IMR-90 (cell line): Measurements from ENCODE around the gene FBXL7. TPM values are rescaled to one million over a fixed set of nuclear protein-coding genes. Genes with fewer than 3 reads are reported as not detected.

Source experiments
- ATAC-seq: fragments of 200-7000 bp; cut with Tn5 transposase; 2 replicates; pipeline ENCODE4 v1.9.1; 2020; ENCODE audit warnings: low read depth, mild to moderate bottlenecking, moderate library complexity
- BruUV-seq: library from RNA; stranded (reverse); fragments of 400-500 nt; replicated peaks from 2 replicates; lab custom pipeline; 2021; lab: Mats Ljungman, UMichigan
- CTCF ChIA-PET: fragments of 300-600 bp; formaldehyde crosslinking; extraction: SDS; loops from one replicate; lab custom pipeline; 2021; ENCODE audit warnings: antibody characterized with exemption; lab: Yijun Ruan, JAX
- POLR2A ChIA-PET: fragments of 300-600 bp; sonication (Branson Sonifier 250); formaldehyde crosslinking; loops from one replicate; lab custom pipeline; 2022; ENCODE audit warnings: antibody characterized with exemption; ENCODE audit not compliant: unreplicated experiment; lab: Charles Lee
- DNase-seq: peaks from one replicate; pipeline ENCODE4 v3.0.0; 2013
- H2AFZ ChIP-seq: replicated peaks from 2 replicates; pipeline ENCODE3; 2013; ENCODE audit warnings: low read length, mild to moderate bottlenecking; ENCODE audit not compliant: poor library complexity
- H2AK5ac ChIP-seq: 2 replicates; pipeline ENCODE4 v1.6.1; 2013; ENCODE audit warnings: low read depth, low read length, inconsistent platforms
- H2AK9ac ChIP-seq: replicated peaks from 2 replicates; pipeline ENCODE3; 2013; ENCODE audit warnings: mild to moderate bottlenecking, low read depth, low read length, moderate library complexity; ENCODE audit not compliant: poor library complexity
- H2BK120ac ChIP-seq: 2 replicates; pipeline ENCODE4 v1.6.1; 2013; ENCODE audit warnings: low read depth, low read length, inconsistent platforms
- H2BK15ac ChIP-seq: 3 replicates; pipeline ENCODE4 v1.6.1; 2013; ENCODE audit warnings: low read depth, low read length, inconsistent platforms
- H2BK20ac ChIP-seq: 2 replicates; pipeline ENCODE4 v1.6.1; 2013; ENCODE audit warnings: low read depth, mild to moderate bottlenecking, inconsistent platforms, low read length, moderate library complexity
- H2BK5ac ChIP-seq: 2 replicates; pipeline ENCODE4 v1.6.1; 2013; ENCODE audit warnings: mild to moderate bottlenecking, low read depth, low read length, inconsistent platforms; ENCODE audit not compliant: poor library complexity, severe bottlenecking
- H3K14ac ChIP-seq: replicated peaks from 2 replicates; pipeline ENCODE4 v1.6.1; 2013; ENCODE audit warnings: low read depth, low read length, inconsistent platforms
- H3K18ac ChIP-seq: 2 replicates; pipeline ENCODE4 v1.6.1; 2013; ENCODE audit warnings: low read depth, low read length, control low read depth
- H3K23ac ChIP-seq: 2 replicates; pipeline ENCODE4 v1.6.1; 2013; ENCODE audit warnings: low read depth, low read length, inconsistent platforms
- H3K27ac ChIP-seq: 2 replicates; pipeline ENCODE4 v1.5.1; 2013; ENCODE audit warnings: mild to moderate bottlenecking, control low read depth, low read length; ENCODE audit not compliant: insufficient read depth
- H3K27me3 ChIP-seq: 2 replicates; pipeline ENCODE4 v1.6.1; 2013; ENCODE audit warnings: low read length; ENCODE audit not compliant: control insufficient read depth, insufficient read depth
- H3K36me3 ChIP-seq: 2 replicates; pipeline ENCODE4 v1.6.1; 2013; ENCODE audit warnings: low read length, mixed read lengths; ENCODE audit not compliant: control insufficient read depth, insufficient read depth
- H3K4ac ChIP-seq: 2 replicates; pipeline ENCODE4 v1.6.1; 2013; ENCODE audit warnings: low read depth, low read length, inconsistent platforms
- H3K4me1 ChIP-seq: 2 replicates; pipeline ENCODE4 v1.6.1; 2013; ENCODE audit warnings: low read length, mixed read lengths; ENCODE audit not compliant: control insufficient read depth, insufficient read depth
- H3K4me2 ChIP-seq: 2 replicates; pipeline ENCODE4 v1.6.1; 2013; ENCODE audit warnings: low read depth, mild to moderate bottlenecking, control low read depth, low read length, moderate library complexity
- H3K4me3 ChIP-seq: 2 replicates; pipeline ENCODE4 v1.5.1; 2013; ENCODE audit warnings: low read depth, mild to moderate bottlenecking, control low read depth, low read length, moderate library complexity; ENCODE audit not compliant: insufficient read depth
- H3K56ac ChIP-seq: 2 replicates; pipeline ENCODE4 v1.6.1; 2013; ENCODE audit warnings: low read length, inconsistent platforms; ENCODE audit not compliant: insufficient read depth; ENCODE audit errors: extremely low read depth
- H3K79me1 ChIP-seq, 2 experiments: 2 replicates each; pipeline ENCODE4 v1.6.1; 2013; ENCODE audit warnings: low read length in 2 of 2, inconsistent platforms in 1 of 2, low read depth in 1 of 2
- H3K9ac ChIP-seq: 2 replicates; pipeline ENCODE4 v1.6.1; 2013; ENCODE audit warnings: low read depth, low read length, control low read depth
- H3K9me1 ChIP-seq: 2 replicates; pipeline ENCODE4 v1.6.1; 2013; ENCODE audit warnings: low read length, inconsistent platforms; ENCODE audit not compliant: insufficient read depth
- H3K9me3 ChIP-seq: 2 replicates; pipeline ENCODE4 v1.6.1; 2013; ENCODE audit warnings: low read length; ENCODE audit not compliant: control insufficient read depth, insufficient read depth
- H4K20me1 ChIP-seq: 2 replicates; pipeline ENCODE4 v1.6.1; 2013; ENCODE audit warnings: low read length, inconsistent platforms; ENCODE audit not compliant: insufficient read depth
- H4K5ac ChIP-seq: 2 replicates; pipeline ENCODE4 v1.6.1; 2013; ENCODE audit warnings: mild to moderate bottlenecking, low read depth, low read length, control low read depth
- H4K8ac ChIP-seq, 2 experiments: 2 replicates each; pipeline ENCODE4 v1.6.1; 2013; ENCODE audit warnings: low read depth in 2 of 2, low read length in 2 of 2, control low read depth in 1 of 2, inconsistent platforms in 1 of 2
- H4K91ac ChIP-seq: 2 replicates; pipeline ENCODE4 v1.6.1; 2013; ENCODE audit warnings: low read depth, low read length, inconsistent platforms; ENCODE audit not compliant: insufficient read depth
- BHLHE40 ChIP-seq: fragments of 150-350 bp; IDR thresholded peaks from 2 replicates; pipeline ENCODE4 v1.6.1; 2016; ENCODE audit warnings: mild to moderate bottlenecking, low read depth, low read length
- CEBPB ChIP-seq: IDR thresholded peaks from 2 replicates; pipeline ENCODE4 v1.6.1; 2012; ENCODE audit warnings: low read depth, low read length, improper control_type of control experiment
- CHD1 ChIP-seq: IDR thresholded peaks from 2 replicates; pipeline ENCODE4 v1.6.1; 2012; ENCODE audit warnings: low read depth, low read length, improper control_type of control experiment
- ELK1 ChIP-seq: fragments of 150-350 bp; IDR thresholded peaks from 2 replicates; pipeline ENCODE4 v1.6.1; 2016; ENCODE audit warnings: low read depth, mild to moderate bottlenecking, low read length, moderate library complexity, borderline replicate concordance
- MXI1 ChIP-seq: IDR thresholded peaks from 2 replicates; pipeline ENCODE4 v1.6.1; 2012; ENCODE audit warnings: low read depth, mild to moderate bottlenecking, low read length, moderate library complexity, borderline replicate concordance
- NFE2L2 ChIP-seq: fragments of 150-350 bp; IDR thresholded peaks from 2 replicates; pipeline ENCODE4 v1.6.1; 2016; ENCODE audit warnings: low read depth, mild to moderate bottlenecking, low read length
- RAD21 ChIP-seq: IDR thresholded peaks from 2 replicates; pipeline ENCODE4 v1.6.1; 2012; ENCODE audit warnings: low read length, improper control_type of control experiment
- SMC3 ChIP-seq: fragments of 150-350 bp; IDR thresholded peaks from 2 replicates; pipeline ENCODE4 v1.6.1; 2016; ENCODE audit warnings: low read depth, mild to moderate bottlenecking, antibody characterized with exemption, low read length, moderate library complexity
- USF2 ChIP-seq: fragments of 150-350 bp; IDR thresholded peaks from 2 replicates; pipeline ENCODE4 v1.6.1; 2017; ENCODE audit warnings: mild to moderate bottlenecking, antibody characterized with exemption, low read length, low read depth
- WGBS, 2 experiments: methylation state at CpG; one replicate each; pipeline versions ENCODE4 v1.1.5 to v1.1.7; 2013; ENCODE audit warnings: missing lambda C conversion rate in 2 of 2; ENCODE audit not compliant: insufficient read length in 1 of 2; ENCODE audit errors: extremely low coverage in 2 of 2; 5-methylcytosine and 5-hydroxymethylcytosine counted together
- dilution Hi-C: fragments of 300-500 bp; cut with HindIII; formaldehyde crosslinking; loops from one replicate; pipeline ENCODE4 v1.14.3; 2018; ENCODE audit warnings: low sequenced_read_pairs; ENCODE audit not compliant: unreplicated experiment
- in situ Hi-C: fragments of 300-500 bp; cut with MboI; formaldehyde crosslinking; loops from 3 replicates; pipeline ENCODE4 v1.14.3; 2019; ENCODE audit warnings: low sequenced_read_pairs, inconsistent platforms, mixed read lengths
- intact Hi-C: fragments of 100-400 bp; cut with micrococcal nuclease; formaldehyde crosslinking; loops from 2 replicates; pipeline ENCODE4 v1.10.0; 2022
- polyA plus RNA-seq, 3 experiments: library from polyadenylated mRNA; depleted of rRNA; stranded (reverse); fragments of >200 nt; gene quantifications; 2 replicates each; pipeline ENCODE4 v1.2.3, GENCODE V29; 2012; ENCODE audit warnings: low replicate concordance in 1 of 3
- total RNA-seq: library from RNA; depleted of rRNA; stranded (reverse); fragments of >200 nt; gene quantifications from 2 replicates; pipeline ENCODE4 v1.2.3, GENCODE V29; 2012
- TF ChIP-seq, protein P1 (sequence below): conservative IDR thresholded peaks from 2 replicates; pipeline ENCODE4 v1.5.1; 2012; ENCODE audit warnings: mild to moderate bottlenecking, low read depth, low read length, improper control_type of control experiment

The FBXL7 gene
- total and polyA plus RNA-seq, 2 of the 4 experiments (the other 2 are of a cell fraction): 4.1 to 10.2 TPM

DNA sequence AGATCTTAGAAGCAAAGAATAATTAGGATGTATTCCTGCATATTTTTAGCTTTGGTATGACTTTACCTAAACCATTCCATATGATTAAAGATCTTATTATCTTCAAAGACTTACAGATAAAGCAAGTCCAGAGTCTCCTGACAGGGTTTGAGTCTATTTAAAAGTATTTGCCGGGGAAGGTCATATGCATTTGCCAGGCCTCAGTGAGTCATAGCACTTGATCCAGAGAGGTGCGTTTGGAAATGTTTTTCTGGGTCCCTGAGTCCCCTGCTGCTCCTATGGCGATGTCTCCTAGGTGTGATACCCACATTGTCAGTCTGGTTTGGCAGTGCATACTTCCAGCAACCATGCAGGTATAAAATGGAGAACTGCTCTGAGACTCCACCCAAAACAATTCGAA, 217.0 kb downstream of the FBXL7 start:
- no peak overlapping the region for H3K9ac ChIP-seq
- no peak overlapping the region for H2BK120ac ChIP-seq
- H4K91ac ChIP-seq: no peak overlapping the region
- no TSS peak for BruUV-seq
- H3K79me1 ChIP-seq: peaks cover 8 to 28% of the 10 kb centered on the region in 2 experiments; a peak in 3 of 4 replicates
- H4K5ac ChIP-seq: no peak overlapping the region
- H4K8ac ChIP-seq: no peak overlapping the region
- dilution Hi-C loops: no loop called here
- no peak overlapping the region for H3K14ac ChIP-seq
- ATAC-seq: peak; percentile 53; the same call in 1 of the 2 replicates
- H2AFZ ChIP-seq: no peak overlapping the region
- TF ChIP-seq, protein P1, sequence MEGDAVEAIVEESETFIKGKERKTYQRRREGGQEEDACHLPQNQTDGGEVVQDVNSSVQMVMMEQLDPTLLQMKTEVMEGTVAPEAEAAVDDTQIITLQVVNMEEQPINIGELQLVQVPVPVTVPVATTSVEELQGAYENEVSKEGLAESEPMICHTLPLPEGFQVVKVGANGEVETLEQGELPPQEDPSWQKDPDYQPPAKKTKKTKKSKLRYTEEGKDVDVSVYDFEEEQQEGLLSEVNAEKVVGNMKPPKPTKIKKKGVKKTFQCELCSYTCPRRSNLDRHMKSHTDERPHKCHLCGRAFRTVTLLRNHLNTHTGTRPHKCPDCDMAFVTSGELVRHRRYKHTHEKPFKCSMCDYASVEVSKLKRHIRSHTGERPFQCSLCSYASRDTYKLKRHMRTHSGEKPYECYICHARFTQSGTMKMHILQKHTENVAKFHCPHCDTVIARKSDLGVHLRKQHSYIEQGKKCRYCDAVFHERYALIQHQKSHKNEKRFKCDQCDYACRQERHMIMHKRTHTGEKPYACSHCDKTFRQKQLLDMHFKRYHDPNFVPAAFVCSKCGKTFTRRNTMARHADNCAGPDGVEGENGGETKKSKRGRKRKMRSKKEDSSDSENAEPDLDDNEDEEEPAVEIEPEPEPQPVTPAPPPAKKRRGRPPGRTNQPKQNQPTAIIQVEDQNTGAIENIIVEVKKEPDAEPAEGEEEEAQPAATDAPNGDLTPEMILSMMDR: no peak
- TF ChIP-seq USF2 (no peak), ELK1 (no peak), BHLHE40 (no peak), CHD1 (no peak), MXI1 (no peak), RAD21 (no peak), NFE2L2 (no peak), SMC3 (no peak), CEBPB (no peak)
- peaks cover 4% of the 10 kb centered on the region for H3K4me1 ChIP-seq
- CTCF ChIA-PET: no interaction called here
- no peak overlapping the region for H3K4me3 ChIP-seq
- H3K4ac ChIP-seq: no peak overlapping the region
- H2BK15ac ChIP-seq: no peak overlapping the region
- H3K36me3 ChIP-seq: no peaks in the 10 kb centered on the region
- no peak overlapping the region for H3K23ac ChIP-seq
- no peak overlapping the region for H3K18ac ChIP-seq
- no peak overlapping the region for H2AK9ac ChIP-seq
- no peak overlapping the region for H2AK5ac ChIP-seq
- H2BK5ac ChIP-seq: no peak overlapping the region
- peak; percentile 50 for DNase-seq
- in situ Hi-C loops: no loop called here
- POLR2A ChIA-PET: no interaction called here
- H3K4me2 ChIP-seq: no peak overlapping the region
- intact Hi-C loops: no loop called here
- H3K27ac ChIP-seq: no peak overlapping the region
- no CpG with 5 or more reads among the region's 4 CpGs for WGBS, 2 experiments
- no peaks in the 10 kb centered on the region for H3K9me1 ChIP-seq
- no peak overlapping the region for H2BK20ac ChIP-seq
- H3K9me3 ChIP-seq: no peaks in the 10 kb centered on the region
- no peak overlapping the region for H3K56ac ChIP-seq
- H3K27me3 ChIP-seq: no peaks in the 10 kb centered on the region
- no peaks in the 10 kb centered on the region; the same call in 1 of the 2 replicates for H4K20me1 ChIP-seq
